Muscle layer of duodenum (tissue), 2 donors: Measurements from ENCODE around the gene ITPKC.
"Not testable (repeated sequence)": the region's sequence is repeated elsewhere in the genome, so short reads cannot be mapped to it uniquely, and the experiment has no call there.

Experiments
- H3K27ac ChIP-seq: one replicate; pipeline ENCODE4 v1.7.0; 2013; ENCODE audit warnings: mild to moderate bottlenecking, low read length
- H3K27me3 ChIP-seq: one replicate; pipeline ENCODE4 v1.7.0; 2013; ENCODE audit warnings: low read depth, mild to moderate bottlenecking, control low read depth, low read length
- H3K36me3 ChIP-seq, 2 donors: one replicate each; pipeline ENCODE4 v1.7.0; 2013; ENCODE audit warnings: low read length in 2 of 2, control low read depth in 1 of 2, mild to moderate bottlenecking in 1 of 2; ENCODE audit not compliant: insufficient read depth in 2 of 2, control insufficient read depth in 1 of 2
- H3K4me1 ChIP-seq, 2 donors: one replicate each; pipeline ENCODE4 v1.7.0; 2013; ENCODE audit warnings: low read length in 2 of 2, mild to moderate bottlenecking in 2 of 2, control low read depth in 1 of 2, moderate library complexity in 1 of 2; ENCODE audit not compliant: insufficient read depth in 2 of 2, control insufficient read depth in 1 of 2
- H3K4me3 ChIP-seq, 2 donors: one replicate each; pipeline ENCODE4 v1.7.0; 2013; ENCODE audit warnings: low read length in 2 of 2, low read depth in 1 of 2, mild to moderate bottlenecking in 1 of 2
- H3K9me3 ChIP-seq, 2 donors: one replicate each; pipeline ENCODE4 v1.7.0; 2013; ENCODE audit warnings: low read length in 2 of 2, control low read depth in 1 of 2, mild to moderate bottlenecking in 1 of 2; ENCODE audit not compliant: control insufficient read depth in 1 of 2
- donor health status: healthy.

ITPKC gene

GRCh38 chr19:40756502-40757110 is 39.7 kb downstream of the ITPKC start:
- Histone ChIP-seq H3K27me3 (no peaks in the 10 kb centered on the region), H3K4me1 (peaks cover 4 to 39% of the 10 kb centered on the region in 2 donors), H3K9me3 (no peaks in the 10 kb centered on the region), H3K36me3 (peaks cover 46% of the 10 kb centered on the region in 2 donors), H3K27ac (no peak overlapping the region), H3K4me3 (no peak overlapping the region)

- no peak overlapping the region for H3K27ac ChIP-seq
- no peaks in the 10 kb centered on the region for H3K9me3 ChIP-seq
- no peak overlapping the region for H3K4me3 ChIP-seq
- peaks cover 4 to 29% of the 10 kb centered on the region in 2 donors for H3K4me1 ChIP-seq
- H3K27me3 ChIP-seq, result no peaks in the 10 kb centered on the region
- H3K36me3 ChIP-seq, result peaks cover 61 to 65% of the 10 kb centered on the region in 2 donors
Observed at GRCh38 chr19:40758491-40758890, 41.6 kb downstream of the ITPKC start.

- peaks cover 70 to 74% of the 10 kb centered on the region in 2 donors for H3K36me3 ChIP-seq
- no peak overlapping the region for H3K4me3 ChIP-seq
- H3K4me1 ChIP-seq, result peaks cover 4 to 24% of the 10 kb centered on the region in 2 donors
- H3K27me3 ChIP-seq, result no peaks in the 10 kb centered on the region
- H3K9me3 ChIP-seq, result no peaks in the 10 kb centered on the region
- H3K27ac ChIP-seq, result no peak overlapping the region
Observed at GRCh38 chr19:40759352-40759751, 42.4 kb downstream of the ITPKC start.

- no peak overlapping the region for H3K4me3 ChIP-seq
- no peak overlapping the region for H3K27ac ChIP-seq
- no peaks in the 10 kb centered on the region for H3K4me1 ChIP-seq
- H3K36me3 ChIP-seq, result peaks cover 69 to 74% of the 10 kb centered on the region in 2 donors
- H3K27me3 ChIP-seq, result no peaks in the 10 kb centered on the region
- H3K9me3 ChIP-seq, result no peaks in the 10 kb centered on the region
Observed at GRCh38 chr19:40762754-40763470, 46.0 kb downstream of the ITPKC start.

GRCh38 chr19:40763526-40763925 is 46.6 kb downstream of the ITPKC start:
- H3K4me1 ChIP-seq, result no peaks in the 10 kb centered on the region
- H3K27ac ChIP-seq, result no peak overlapping the region
- H3K27me3 ChIP-seq, result no peaks in the 10 kb centered on the region
- peaks cover 63 to 68% of the 10 kb centered on the region in 2 donors for H3K36me3 ChIP-seq
- H3K9me3 ChIP-seq, result no peaks in the 10 kb centered on the region
- H3K4me3 ChIP-seq, result no peak overlapping the region

GRCh38 chr19:40763963-40764362 is 47.1 kb downstream of the ITPKC start:
- Histone ChIP-seq H3K9me3 (no peaks in the 10 kb centered on the region), H3K4me1 (no peaks in the 10 kb centered on the region), H3K27me3 (no peaks in the 10 kb centered on the region), H3K36me3 (peaks cover 61 to 66% of the 10 kb centered on the region in 2 donors), H3K27ac (no peak overlapping the region), H3K4me3 (no peak overlapping the region)

GRCh38 chr19:40766385-40766784 is 49.5 kb downstream of the ITPKC start:
- peaks cover 42 to 48% of the 10 kb centered on the region in 2 donors for H3K36me3 ChIP-seq
- not testable (repeated sequence) for H3K27me3 ChIP-seq, H3K9me3 ChIP-seq, H3K27ac ChIP-seq, H3K4me3 ChIP-seq, H3K4me1 ChIP-seq

- peaks cover 0 to 3% of the 10 kb centered on the region in 2 donors for H3K9me3 ChIP-seq
- no peak overlapping the region for H3K27ac ChIP-seq
- no peak overlapping the region for H3K4me3 ChIP-seq
- H3K4me1 ChIP-seq, result no peaks in the 10 kb centered on the region
- no peaks in the 10 kb centered on the region for H3K27me3 ChIP-seq
- H3K36me3 ChIP-seq, result peaks cover 21 to 24% of the 10 kb centered on the region in 2 donors
Observed at GRCh38 chr19:40768869-40769268, 52.0 kb downstream of the ITPKC start.

GRCh38 chr19:40771101-40771862 is 54.4 kb downstream of the ITPKC start:
- H3K4me3 ChIP-seq, H3K27me3 ChIP-seq, H3K4me1 ChIP-seq, H3K9me3 ChIP-seq, H3K27ac ChIP-seq, H3K36me3 ChIP-seq: not testable (repeated sequence)

GRCh38 chr19:40774916-40775631 is 58.2 kb downstream of the ITPKC start, which contains the start of gene MIA:
Gene MIA, plus strand, starts transcription at chr19:40775521. Its CDS starts 22 bp downstream, at chr19:40775543.
- Histone ChIP-seq H3K9me3 (peaks cover 0 to 3% of the 10 kb centered on the region in 2 donors), H3K27me3 (no peaks in the 10 kb centered on the region), H3K4me3 (peak within 1 kb of the TSS in 1 of 2 donors; percentile 12), H3K27ac (no peak within 1 kb of the TSS), H3K4me1 (peaks cover 9 to 14% of the 10 kb centered on the region in 2 donors), H3K36me3 (peaks cover 0 to 3% of the 10 kb centered on the region in 2 donors)

- Histone ChIP-seq H3K9me3 (peaks cover 0 to 3% of the 10 kb centered on the region in 2 donors), H3K27ac (no peak overlapping the region), H3K36me3 (peaks cover 0 to 3% of the 10 kb centered on the region in 2 donors), H3K4me3 (peak overlapping the region in 1 of 2 donors; percentile 12), H3K4me1 (peaks cover 9 to 14% of the 10 kb centered on the region in 2 donors), H3K27me3 (no peaks in the 10 kb centered on the region)
Observed at GRCh38 chr19:40775632-40776022, 58.7 kb downstream of the ITPKC start.
